Kidney epithelial cell (primary cell): ENCODE results near the gene SEMA3C. TPM values are rescaled to one million over a fixed set of nuclear protein-coding genes. Genes with fewer than 3 reads are reported as not detected.

Source experiments
- DNase-seq: peaks from one replicate; pipeline ENCODE4 v3.0.0-alpha.2; 2010; ENCODE audit warnings: low read depth
- H3K27me3 ChIP-seq: 2 replicates; pipeline ENCODE4 v1.6.0; 2011; ENCODE audit warnings: low read length; ENCODE audit not compliant: control insufficient read depth, insufficient read depth
- H3K36me3 ChIP-seq: 2 replicates; pipeline ENCODE4 v1.5.1; 2011; ENCODE audit warnings: low read length; ENCODE audit not compliant: control insufficient read depth, insufficient read depth
- H3K4me3 ChIP-seq: 2 replicates; pipeline ENCODE4 v1.5.1; 2011; ENCODE audit warnings: low read depth, mild to moderate bottlenecking, control low read depth, low read length
- CTCF ChIP-seq: IDR thresholded peaks from 2 replicates; pipeline ENCODE4 v1.5.1; 2011; ENCODE audit warnings: mild to moderate bottlenecking, moderate library complexity, low read length, control low read depth, inconsistent platforms; ENCODE audit not compliant: insufficient read depth, poor library complexity, severe bottlenecking
- total RNA-seq: library from RNA; depleted of rRNA; stranded (reverse); fragments of >200 nt; gene quantifications from 2 replicates; pipeline ENCODE4 v1.2.3, GENCODE V29; 2015

Gene SEMA3C
- total RNA-seq, 1 donor from 2014 or later = 113 TPM

GRCh38 chr7:80783186-80783677, 135.6 kb downstream of the SEMA3C start:
- no peak overlapping the region for H3K4me3 ChIP-seq
- no peaks in the 10 kb centered on the region for H3K27me3 ChIP-seq
- no peak for TF ChIP-seq CTCF
- no peaks in the 10 kb centered on the region for H3K36me3 ChIP-seq
- no peak for DNase-seq

- Histone ChIP-seq H3K4me3 (no peak overlapping the region), H3K27me3 (no peaks in the 10 kb centered on the region), H3K36me3 (no peaks in the 10 kb centered on the region)
- peak; percentile 49 for DNase-seq
- no peak for TF ChIP-seq CTCF
These were observed 137.3 kb downstream of the SEMA3C start for GRCh38 chr7:80781561-80781979.

GRCh38 chr7:80781146-80781545, 137.7 kb downstream of the SEMA3C start:
- Histone ChIP-seq H3K4me3 (no peak overlapping the region), H3K36me3 (no peaks in the 10 kb centered on the region), H3K27me3 (no peaks in the 10 kb centered on the region)
- TF ChIP-seq CTCF = no peak
- DNase-seq = no peak

GRCh38 chr7:80779456-80779855, 139.4 kb downstream of the SEMA3C start:
- Histone ChIP-seq H3K4me3 (no peak overlapping the region), H3K36me3 (no peaks in the 10 kb centered on the region), H3K27me3 (no peaks in the 10 kb centered on the region)
- no peak for TF ChIP-seq CTCF
- DNase-seq = no peak

GRCh38 chr7:80775897-80776296, 143.0 kb downstream of the SEMA3C start:
- Histone ChIP-seq H3K36me3 (no peaks in the 10 kb centered on the region), H3K4me3 (no peak overlapping the region), H3K27me3 (no peaks in the 10 kb centered on the region)
- TF ChIP-seq CTCF = no peak
- DNase-seq = no peak

GRCh38 chr7:80775482-80775881, 143.4 kb downstream of the SEMA3C start:
- Histone ChIP-seq H3K36me3 (no peaks in the 10 kb centered on the region), H3K4me3 (no peak overlapping the region), H3K27me3 (no peaks in the 10 kb centered on the region)
- TF ChIP-seq CTCF = no peak
- DNase-seq = no peak
